Measurements from ENCODE around the gene LACC1. TPM values are rescaled to one million over a fixed set of nuclear protein-coding genes. Genes with fewer than 3 reads are reported as not detected.

The LACC1 gene
- total and polyA plus RNA-seq, 12 donors, result 1.8 to 16.5 (median 6.2) TPM

DNA sequence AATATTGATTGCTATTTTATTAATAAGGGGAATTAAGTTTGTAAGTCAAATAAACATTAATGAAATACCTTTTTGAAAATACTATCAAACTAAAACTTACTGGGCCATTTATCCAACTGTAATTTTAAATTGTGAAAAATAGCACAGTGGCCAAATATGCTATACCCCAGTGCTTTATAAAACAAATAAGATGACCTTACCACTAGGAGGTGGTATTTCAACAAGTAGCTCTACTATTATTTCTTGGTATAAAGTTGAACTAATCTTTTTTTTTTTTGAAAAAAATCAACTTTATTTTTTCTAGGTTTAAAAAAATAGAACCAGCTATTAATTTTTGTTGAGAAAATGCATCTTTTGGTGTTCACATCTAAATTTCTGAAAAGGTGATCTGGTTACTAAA lies 14.7 kb downstream of the LACC1 start:
- Histone ChIP-seq H3K36me3 (peaks cover 0 to 36% (median 0%) of the 10 kb centered on the region in 9 donors), H3K4me3 (no peak overlapping the region)
- no peak for ATAC-seq

DNA sequence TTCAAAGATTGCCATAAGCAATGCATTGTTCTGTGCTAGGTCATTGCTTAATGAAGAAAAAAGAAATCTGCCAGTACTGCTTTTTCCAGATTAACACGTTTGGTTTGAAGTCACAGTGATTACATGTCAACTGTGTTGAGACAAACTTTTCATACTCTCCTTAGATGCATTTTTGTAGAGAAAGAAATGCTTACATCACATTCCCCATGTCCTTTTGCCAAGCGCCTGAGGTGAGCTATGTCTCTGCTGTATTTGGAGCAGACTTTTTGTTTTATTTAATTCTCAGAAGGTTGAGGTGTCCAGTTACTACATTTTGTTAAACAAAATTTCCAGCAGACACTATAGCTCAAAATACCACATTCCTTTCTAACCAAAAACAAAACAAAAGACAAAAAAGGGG lies 16.2 kb downstream of the LACC1 start:
- H3K27ac ChIP-seq, result no peak overlapping the region
- H3K36me3 ChIP-seq, result peaks cover 0 to 21% (median 0%) of the 10 kb centered on the region in 9 donors
- TF ChIP-seq CTCF (IDR thresholded peaks at IDR 0.05), result no peak
- H3K9me3 ChIP-seq, result no peaks in the 10 kb centered on the region
- no peak overlapping the region for H3K4me3 ChIP-seq
- no peaks in the 10 kb centered on the region for H3K4me1 ChIP-seq
- intact Hi-C loops (cut with DNase I), result no loop called here
- H3K27me3 ChIP-seq, result no peaks in the 10 kb centered on the region
- no peak for DNase-seq
- ATAC-seq, result no peak
- 69 to 81% methylated on average over 2 of the region's 2 CpGs for WGBS, 2 donors

More for the DNA sequence above, 14.7 kb downstream of the LACC1 start:
- intact Hi-C loops (cut with DNase I), result no loop called here
- Histone ChIP-seq H3K9me3 (no peaks in the 10 kb centered on the region), H3K27me3 (no peaks in the 10 kb centered on the region), H3K4me1 (no peaks in the 10 kb centered on the region), H3K27ac (no peak overlapping the region)
- DNase-seq, result no peak
- peak in 2 of 9 donors; percentile 18 to 21 for TF ChIP-seq CTCF (IDR thresholded peaks at IDR 0.05)

- 0 to 1% methylated on average over 3 of the region's 3 CpGs for WGBS, 2 donors
- peak in 1 of 2 donors; percentile 42 for DNase-seq
- no peaks in the 10 kb centered on the region for H3K36me3 ChIP-seq
- no peak overlapping the region for H3K27ac ChIP-seq
- H3K4me3 ChIP-seq, result no peak overlapping the region
- TF ChIP-seq CTCF (IDR thresholded peaks at IDR 0.05), result peak; percentile 65 to 90 (median 81)
- intact Hi-C loops (cut with DNase I), result loop anchor here (1.0 to 10.0 kb wide), 19 partner anchors 77 to 1069 kb away; no protein-coding TSS in a partner anchor
- peak in 6 of 8 donors; percentile 63 to 78 (median 68) for ATAC-seq
- peaks cover 0 to 18% (median 0%) of the 10 kb centered on the region in 7 donors for H3K27me3 ChIP-seq
- peaks cover 0 to 17% (median 5%) of the 10 kb centered on the region in 9 donors for H3K4me1 ChIP-seq
- no peaks in the 10 kb centered on the region for H3K9me3 ChIP-seq
Observed at GRCh38 chr13:43905435-43906031, 25.8 kb downstream of the LACC1 start.

DNA sequence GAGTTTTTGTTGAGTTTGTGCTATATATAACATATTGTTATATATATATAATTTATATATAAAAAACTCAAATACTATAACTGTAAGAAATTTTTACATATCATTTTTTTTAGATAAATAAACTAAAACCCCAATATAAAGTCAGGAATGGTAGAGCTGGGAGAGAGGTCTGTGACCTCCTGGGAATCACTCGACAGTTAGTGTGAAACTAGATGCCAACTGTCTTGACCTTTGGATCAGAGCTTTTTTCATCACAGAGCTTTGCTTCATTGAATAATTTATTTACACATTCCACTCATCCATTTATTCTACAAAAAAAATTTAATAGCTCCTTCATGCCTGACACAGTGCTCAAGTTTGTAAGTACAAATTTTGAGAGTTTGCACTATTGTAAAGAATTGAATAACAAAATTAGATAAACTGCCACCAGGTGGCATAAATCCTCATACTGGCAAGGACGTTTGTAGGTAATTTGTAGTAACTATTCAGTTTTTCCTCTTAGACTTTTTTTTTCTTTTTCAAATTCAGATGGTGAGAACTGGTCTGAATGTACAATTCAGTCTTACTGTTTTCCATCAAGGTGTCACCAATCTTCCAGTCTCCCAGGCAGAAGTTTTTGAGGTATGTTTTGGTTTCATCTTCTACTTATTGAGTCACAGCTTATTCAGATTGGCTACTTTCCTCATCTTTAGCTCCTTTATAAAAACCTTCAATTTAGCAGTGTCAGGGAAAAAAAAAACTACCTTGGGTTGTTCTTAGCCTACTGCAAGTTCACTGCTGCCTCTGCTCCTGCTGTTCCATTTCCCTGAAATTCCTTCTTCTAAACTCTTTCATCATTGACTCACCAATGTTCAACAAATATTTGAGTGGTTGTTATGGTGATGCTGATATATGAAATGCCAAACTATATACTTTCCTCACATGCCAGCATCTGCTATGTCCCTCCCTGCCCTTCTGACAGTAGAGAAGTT lies 28.7 kb downstream of the LACC1 start:
- Histone ChIP-seq H3K27me3 (peaks cover 0 to 43% (median 0%) of the 10 kb centered on the region in 7 donors), H3K36me3 (no peaks in the 10 kb centered on the region), H3K4me3 (no peak overlapping the region), H3K4me1 (peaks cover 0 to 34% (median 18%) of the 10 kb centered on the region in 9 donors), H3K27ac (peak overlapping the region in 2 of 10 donors; percentile 9 to 16), H3K9me3 (no peaks in the 10 kb centered on the region)
- peak; percentile 34 to 77 (median 60) for TF ChIP-seq CTCF (IDR thresholded peaks at IDR 0.05)
- no peak for DNase-seq
- intact Hi-C loops (cut with DNase I), result loop anchor here (1.0 to 10.0 kb wide), 19 partner anchors 74 to 1066 kb away; no protein-coding TSS in a partner anchor
- WGBS, 2 donors, result 25 to 30% methylated on average over 2 of the region's 2 CpGs
- ATAC-seq, result peak in 2 of 8 donors; percentile 36 to 39
